ENCODE data around the gene GIPR.
"Not testable (repeated sequence)": the region's sequence is repeated elsewhere in the genome, so short reads cannot be mapped to it uniquely, and the experiment has no call there.

GIPR gene

DNA sequence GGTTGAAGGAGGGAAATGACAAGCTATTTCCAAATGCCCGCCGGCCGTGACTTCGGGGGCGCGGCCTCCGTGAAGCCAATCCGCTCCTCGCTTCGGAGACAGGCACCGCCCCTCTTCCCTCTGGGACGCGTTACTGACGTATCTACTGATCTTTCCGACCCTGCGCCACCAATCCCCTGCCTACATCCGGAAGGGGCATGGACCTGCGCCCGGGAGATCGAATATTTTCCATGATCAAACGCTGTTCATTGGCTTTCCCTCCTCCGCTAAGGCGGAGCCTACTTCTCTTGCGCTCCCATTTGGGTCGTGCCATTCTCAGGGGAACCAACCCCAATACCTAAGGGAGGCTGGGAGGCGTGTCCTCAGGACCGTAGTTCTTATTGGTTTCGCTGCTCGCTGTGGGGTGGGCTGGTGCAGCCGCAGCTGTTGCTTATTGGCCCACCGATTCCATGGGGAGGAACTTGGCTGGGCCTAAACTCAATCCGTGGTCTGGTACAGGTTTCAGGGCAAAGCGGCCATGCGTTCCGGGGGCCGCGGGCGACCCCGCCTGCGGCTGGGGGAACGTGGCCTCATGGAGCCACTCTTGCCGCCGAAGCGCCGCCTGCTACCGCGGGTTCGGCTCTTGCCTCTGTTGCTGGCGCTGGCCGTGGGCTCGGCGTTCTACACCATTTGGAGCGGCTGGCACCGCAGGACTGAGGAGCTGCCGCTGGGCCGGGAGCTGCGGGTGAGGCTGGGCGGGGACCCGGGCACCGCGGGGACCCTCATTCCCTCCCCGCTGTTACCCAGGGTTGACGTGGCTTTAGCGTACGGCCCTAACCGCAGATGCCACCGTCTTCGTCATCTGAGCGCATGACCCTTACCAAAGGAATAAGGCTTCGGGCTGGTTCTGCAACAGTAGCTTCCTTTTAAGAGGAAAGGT, 24.4 kb downstream of the GIPR start, which contains the start of gene QPCTL:
QPCTL (plus strand) TSS at position 480 of the 919 bp plus-strand sequence; CDS start at position 518, 38 bp downstream.
- peak; percentile 95 for DNase-seq

DNA sequence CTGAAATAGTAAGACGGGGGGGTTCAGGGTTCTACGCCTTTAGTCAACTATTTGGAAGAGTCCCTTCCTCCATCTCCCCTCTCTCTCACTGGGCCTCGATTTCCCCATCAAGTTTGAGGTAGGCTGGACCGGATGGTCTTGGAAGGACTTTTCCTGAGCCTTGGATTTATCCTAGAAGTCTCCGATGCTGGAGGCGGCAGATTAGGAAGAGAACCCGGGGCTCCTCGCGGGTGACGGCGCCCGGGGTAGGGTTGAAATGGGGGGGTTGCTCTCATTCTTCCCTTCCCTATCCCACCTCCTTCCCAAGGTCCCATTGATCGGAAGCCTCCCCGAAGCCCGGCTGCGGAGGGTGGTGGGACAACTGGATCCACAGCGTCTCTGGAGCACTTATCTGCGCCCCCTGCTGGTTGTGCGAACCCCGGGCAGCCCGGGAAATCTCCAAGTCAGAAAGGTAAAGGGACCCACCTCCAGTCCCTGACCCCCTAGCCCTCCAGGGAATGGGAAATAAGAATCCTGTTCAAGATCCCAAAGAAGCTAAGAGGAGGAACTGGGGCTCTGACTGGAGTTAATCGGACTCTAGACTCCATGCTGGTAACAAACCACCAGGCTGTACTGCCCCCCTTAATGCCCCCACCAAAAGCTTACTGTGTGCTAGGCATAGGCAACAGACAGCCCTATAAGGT, 25.2 kb downstream of the GIPR start:
- DNase-seq, result peak; percentile 62

DNA sequence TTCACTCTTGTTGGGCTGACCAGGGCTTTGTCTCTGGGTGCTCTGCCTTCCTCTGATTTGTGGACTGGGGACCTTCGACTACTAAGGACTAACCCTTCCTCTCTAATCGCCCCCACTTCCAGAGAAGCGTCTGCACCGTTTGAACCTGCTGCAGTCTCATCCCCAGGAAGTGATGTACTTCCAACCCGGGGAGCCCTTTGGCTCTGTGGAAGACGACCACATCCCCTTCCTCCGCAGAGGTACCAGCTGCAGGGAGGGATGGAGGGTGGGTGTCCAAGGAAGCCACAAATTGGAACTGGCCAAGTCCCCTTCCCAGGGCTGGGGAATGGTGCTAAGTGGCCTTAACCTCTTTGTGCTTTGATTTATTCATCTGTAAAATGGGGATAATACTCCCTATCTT, 33.7 kb downstream of the GIPR start:
- no peak for DNase-seq

DNA sequence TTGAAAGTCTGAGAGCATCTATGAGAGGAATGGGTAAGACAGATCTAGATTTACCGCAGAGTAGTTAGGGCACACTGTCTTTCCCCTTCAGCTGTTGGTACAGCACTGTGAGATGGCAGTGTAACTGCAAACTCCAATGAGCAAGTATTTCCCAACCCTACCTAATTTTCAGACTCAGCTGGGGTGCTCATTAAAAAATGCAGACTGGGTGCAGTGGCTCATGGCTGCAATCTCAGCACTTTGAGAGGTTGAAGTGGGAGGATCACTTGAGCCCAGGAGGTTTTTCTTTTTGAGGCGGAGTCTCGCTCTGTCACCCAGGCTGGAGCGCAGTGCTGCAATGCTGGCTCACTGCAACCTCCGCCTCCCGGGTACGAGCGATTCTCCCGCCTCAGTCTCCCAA, 37.1 kb downstream of the GIPR start:
- DNase-seq, result no peak

DNA sequence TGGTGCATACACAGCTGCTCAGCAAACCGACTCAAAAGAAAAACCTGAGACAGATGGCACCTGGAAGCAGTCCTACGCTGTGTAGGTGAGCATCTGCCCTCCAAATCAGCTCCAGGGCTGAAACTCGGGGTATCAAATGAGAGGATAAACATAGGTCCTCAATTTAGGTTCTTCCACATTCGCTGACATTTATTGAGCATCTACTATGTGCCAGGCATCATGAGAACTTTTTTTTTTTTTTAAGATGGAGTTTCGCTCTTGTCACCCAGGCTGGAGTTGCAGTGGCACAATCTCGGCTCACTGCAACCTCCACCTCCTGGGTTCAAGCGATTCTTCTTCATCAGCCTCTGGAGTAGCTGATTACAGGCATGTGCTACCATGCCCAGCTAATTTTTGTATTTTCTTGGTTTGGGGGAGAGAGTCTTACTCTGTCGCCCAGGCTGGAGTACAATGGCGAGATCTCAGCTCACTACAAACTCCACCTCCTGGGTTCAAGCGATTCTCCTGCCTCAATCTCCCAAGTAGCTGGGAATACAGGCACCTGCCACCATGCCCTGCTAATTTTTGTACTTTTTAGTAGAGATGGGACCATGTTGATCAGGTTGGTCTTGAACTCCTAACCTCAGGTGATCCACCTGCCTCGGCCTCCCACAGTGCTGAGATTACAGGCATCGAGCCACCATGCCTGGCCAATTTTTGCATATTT, 37.8 kb downstream of the GIPR start:
- DNase-seq, result no peak

DNA sequence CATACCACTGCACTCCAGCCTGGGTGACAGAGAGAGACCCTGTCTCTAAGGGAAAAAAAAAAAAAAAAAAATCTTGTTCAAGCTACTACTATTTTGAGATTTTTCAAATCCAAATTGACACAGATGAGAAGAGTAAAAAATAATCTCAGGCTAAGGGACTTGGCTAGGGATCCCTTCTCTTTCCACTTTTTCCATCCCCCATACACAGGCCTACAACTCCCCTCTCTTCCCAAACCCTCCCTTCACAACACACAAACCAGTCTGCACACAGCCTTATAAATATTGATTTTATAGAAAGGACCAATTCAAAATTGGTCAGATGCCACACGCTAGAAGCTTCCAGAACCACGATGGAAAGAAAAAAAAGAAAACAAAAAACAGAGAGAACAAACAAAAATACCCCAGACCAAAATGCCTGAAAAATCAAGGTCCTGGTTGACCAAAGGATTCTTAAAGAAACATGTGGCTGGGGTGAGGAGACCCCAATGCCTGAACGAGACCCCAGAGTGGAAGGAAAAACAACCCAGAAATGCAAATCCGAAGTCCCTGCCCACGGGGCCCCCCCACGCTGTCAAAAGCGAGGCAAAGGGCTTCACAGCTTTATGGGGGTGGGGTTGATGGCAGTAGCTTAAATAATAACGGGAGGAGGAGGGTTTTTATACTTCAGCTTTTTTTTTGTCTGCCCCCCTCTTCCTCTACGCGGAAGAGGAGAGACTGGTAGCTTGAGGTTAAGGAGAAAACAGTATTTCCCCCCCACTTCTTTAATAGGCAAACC, 42.5 kb downstream of the GIPR start:
- no peak for DNase-seq

DNA sequence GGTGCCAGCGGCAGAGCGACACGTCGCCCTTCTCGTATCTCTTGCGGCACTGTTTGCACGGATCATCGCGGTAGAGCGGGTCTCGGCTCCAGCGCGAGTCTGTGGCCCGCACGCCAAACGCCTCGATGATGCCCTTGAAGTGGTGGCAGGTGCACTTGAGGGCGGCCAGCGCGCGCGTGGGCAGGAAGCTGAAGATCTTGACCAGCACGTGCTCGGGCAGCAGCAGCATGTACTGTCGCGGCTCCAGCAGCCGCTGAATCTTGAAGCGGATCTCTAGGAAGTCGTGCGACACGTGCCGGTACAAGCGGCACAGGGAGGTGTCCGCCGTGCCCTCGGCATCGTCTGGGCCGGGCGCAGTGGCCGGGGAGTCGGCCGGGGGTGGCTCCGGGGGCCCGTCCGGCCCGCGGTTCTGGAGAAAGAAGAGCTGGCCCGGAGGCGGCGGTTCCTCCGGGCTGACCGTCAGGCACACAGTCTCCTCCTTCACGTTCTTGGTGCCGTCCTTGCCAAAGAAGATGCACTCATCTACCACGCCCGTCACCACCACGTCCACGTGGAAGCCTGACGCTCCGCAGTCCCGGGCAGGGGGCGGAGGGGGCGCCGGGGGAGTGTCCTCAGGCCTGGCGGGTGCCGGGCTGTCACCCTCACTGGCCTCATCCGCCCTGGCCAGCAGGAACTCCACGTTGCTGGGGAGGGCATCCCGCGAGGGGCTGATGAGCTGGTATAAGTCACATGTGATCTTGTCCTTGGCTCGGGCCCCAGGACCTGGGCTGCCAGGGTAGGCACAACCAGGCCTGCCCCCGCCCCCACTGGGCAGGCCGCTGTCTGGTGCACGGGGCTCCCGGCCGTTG, 44.1 kb downstream of the GIPR start:
- DNase-seq, result no peak

DNA sequence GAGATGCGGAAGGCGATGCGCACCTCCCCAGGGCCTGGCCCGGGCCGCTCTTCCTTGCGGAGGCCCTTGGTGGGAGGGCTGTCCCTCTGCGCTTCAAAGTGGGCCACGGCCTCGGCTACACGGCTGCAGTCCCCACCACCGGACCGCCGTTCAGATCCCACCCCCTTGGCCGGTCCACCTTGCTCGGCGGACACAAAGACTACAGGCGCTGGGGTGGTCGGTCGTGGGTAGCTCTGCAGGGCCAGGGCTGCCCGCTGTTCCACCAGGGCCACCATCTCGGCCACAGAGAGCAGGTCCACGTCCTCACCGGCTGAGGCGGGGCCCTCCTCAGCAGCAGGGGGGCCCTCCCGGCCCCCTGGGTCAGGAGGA, 44.7 kb downstream of the GIPR start:
- no peak for DNase-seq

DNA sequence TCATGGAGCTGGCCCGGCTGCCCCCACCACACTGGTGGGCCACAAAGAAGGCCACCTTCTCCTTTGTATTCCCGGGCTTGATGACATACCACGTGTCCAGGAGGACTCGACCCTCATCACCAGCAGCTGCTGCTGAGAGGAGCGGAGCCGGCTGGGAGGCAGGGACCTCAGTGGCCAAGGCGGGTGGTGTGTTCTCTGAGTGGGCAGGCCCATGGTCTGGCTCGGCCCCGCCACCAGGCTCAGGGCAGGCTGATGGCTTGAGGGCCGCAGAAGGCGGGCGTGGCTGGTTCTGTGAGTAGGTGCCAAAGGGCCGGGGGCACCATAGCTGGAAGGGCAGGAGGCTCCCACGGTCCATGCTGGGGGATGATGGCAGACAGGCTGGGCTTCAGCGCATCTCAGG, 45.1 kb downstream of the GIPR start:
- DNase-seq, result no peak

DNA sequence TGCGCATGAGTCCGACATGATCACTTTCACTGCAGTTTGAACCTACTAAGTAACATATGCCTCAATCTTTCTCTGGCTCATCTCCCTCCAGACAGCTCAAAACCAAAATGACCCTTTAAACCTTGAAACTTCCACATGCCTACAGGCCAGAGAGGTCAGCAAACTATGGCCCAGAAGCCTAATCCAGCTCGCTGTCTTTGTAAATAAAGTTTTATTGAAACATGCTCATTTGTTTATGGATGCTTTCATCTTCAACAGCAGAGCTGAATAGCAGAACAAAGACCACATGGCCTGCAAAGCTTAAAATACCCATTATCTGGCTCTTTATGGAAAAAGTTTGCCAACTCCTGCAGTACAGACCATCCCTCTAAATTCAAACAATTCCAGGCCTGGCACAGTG, 47.1 kb downstream of the GIPR start:
- DNase-seq, result no peak

DNA sequence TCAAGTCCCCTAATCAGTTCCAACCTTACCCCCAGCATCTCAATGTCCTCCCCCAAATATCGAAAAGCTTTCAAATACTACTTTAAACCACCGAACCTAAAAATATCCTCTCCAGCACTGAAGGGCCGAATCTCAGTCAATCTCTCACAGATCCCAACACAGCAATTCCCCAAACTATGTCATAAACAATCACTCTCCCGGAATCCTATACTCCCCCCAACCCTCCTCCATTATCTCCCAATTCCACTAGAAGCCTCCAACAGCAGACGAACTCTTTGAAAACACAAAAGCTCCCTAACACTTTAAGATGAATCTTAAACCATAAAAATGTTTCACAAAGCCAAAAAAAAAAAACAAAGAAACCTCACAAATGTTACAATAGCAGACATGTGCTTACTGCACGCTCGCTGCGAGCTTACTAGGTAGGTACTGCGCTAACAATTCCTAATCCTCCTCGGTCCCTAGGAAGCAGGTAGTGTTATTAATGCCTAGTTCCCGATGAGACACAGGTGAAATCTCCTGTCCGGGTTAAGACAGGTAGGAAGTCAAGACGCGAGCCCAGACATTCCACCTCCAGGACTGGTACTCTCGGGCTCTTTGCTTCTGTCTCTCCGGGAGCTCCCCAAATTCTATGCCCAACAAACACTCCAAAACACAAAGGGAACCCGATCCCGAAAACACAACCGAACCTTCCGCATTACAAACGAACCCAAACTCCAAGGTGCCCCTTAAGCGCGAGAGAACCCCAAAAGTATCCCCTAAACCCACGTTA, 48.5 kb downstream of the GIPR start:
- DNase-seq, result peak; percentile 11

DNA sequence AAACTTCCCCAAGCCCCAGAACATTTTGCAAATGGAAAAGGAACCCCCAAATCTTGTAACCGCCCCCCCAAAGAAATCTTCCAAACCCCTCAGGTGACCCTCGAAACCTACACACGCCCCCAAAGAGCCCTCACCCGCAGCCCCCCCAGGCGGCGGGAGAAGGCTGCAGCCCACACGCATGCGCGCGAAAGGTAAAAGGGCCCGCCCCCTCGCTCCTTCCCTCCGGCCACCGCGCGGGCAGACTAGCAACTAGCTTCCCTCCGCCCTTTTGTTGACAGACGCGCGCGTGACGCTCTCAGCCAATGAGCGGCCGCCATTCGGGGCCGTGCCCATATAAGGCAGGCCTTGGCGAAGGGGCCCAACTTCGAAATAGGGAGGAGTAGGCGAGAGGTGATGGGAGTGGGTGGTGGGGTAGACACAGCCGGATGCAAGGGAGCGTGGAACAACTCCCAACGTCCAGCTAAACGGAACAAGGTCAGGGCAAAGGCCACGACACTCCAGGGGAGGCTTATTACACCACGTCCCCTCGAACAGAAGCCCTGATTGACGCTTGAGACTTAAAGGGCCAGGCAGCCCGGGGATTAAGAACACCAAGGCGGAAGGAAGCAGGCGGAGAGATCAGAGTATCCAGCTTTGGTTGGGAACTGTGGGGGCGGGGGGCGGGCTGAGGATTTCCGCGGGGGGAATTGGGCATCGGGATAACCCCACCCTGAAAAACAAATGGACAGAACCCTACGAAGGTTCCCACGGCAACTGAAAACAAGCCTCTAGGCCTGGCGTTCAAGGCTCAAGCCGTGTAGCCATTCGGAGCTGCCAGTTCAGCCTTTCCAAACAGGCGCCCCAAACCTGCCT, 49.3 kb downstream of the GIPR start:
- DNase-seq, result peak; percentile 96

DNA sequence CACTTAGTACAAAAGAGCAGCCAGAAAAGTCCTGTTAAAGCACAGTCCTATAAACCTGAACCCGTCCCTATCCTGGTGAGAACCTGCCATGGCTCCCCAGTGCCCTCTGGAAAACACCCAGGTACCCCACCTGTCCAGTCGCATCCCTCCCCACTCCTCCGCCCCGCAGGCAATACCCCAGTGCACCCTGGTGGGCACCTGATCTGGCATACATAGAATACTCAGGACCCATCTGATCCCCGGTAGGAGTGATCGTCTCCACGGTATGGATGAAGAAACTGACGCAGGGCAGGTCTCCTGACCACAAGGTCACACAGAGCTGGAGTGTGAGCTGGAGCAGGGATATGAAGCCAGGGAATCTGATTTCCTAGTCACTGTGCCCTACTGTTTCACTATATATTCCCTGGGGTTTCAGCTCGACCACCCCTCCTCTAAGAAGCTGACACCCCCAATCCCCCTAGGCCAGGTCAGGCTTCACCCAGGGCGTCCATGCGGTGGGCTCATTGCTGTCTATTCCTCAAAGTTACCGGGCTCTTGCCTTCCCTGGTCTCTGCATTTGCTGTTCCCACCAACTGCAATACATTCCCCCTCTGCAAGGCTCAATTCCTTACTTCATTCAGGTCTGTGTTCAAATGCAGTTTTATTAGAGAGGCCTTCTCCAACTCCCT, 50.1 kb downstream of the GIPR start:
- DNase-seq, result no peak

DNA sequence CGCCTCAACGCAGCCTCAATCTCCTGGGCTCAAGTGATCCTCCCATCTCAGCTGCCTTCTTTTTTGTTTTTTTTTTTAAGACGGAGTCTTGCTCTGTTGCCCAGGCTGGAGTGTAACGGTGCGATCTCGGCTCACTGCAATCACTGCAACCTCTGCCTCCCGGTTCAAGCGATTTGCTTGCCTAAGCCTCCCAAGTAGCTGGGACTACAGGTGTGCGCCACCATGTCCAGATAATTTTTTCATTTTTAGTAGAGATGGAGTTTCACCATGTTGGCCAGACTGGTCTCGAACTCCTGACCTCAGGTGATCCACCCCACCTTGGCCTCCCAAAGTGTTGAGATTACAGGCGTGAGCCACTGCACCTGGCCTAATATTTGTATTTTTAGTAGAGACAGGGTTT, 52.0 kb downstream of the GIPR start:
- DNase-seq, result not testable (repeated sequence)

DNA sequence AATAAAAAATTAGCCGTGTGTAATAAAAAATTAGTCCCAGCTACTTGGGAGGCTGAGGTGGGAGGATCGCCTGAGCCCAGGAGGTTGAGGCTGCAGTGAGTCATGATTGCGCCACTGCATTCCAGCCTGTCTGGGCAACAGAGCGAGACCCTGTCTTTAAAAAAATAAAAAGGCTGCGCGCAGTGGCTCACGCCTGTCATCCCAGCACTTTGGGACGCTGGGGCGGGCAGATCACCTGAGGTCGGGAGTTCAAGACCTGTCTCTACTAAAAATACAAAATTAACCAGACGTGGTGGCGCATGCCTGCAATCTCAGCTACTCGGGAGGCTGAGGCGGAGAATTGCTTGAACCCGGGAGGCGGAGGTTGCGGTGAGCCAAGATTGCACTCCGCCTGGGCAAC, 60.7 kb downstream of the GIPR start:
- not testable (repeated sequence) for DNase-seq

DNA sequence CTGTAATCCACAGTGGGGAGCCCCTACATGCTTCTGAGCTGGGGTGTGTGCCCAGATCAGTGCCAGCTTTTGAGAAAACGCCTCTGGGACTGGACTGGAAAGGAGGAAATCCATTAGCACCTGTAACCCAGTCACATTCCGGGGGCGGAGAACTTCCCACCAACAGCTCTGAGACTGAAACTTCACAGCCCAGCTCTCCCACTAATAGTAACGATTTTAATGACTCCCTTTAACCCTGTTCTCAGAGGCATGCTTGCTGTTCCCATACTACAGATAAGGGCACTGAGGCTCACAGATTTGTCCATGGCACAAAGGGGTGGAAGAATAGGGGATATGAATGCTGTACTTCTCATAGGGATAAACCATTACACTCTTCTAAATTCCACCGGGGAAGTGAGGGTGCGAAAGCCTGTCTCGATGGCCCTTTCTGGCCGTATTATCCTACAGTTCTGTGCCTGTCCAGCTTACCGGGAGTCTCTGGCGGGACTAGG, 61.8 kb downstream of the GIPR start:
- DNase-seq, result no peak

DNA sequence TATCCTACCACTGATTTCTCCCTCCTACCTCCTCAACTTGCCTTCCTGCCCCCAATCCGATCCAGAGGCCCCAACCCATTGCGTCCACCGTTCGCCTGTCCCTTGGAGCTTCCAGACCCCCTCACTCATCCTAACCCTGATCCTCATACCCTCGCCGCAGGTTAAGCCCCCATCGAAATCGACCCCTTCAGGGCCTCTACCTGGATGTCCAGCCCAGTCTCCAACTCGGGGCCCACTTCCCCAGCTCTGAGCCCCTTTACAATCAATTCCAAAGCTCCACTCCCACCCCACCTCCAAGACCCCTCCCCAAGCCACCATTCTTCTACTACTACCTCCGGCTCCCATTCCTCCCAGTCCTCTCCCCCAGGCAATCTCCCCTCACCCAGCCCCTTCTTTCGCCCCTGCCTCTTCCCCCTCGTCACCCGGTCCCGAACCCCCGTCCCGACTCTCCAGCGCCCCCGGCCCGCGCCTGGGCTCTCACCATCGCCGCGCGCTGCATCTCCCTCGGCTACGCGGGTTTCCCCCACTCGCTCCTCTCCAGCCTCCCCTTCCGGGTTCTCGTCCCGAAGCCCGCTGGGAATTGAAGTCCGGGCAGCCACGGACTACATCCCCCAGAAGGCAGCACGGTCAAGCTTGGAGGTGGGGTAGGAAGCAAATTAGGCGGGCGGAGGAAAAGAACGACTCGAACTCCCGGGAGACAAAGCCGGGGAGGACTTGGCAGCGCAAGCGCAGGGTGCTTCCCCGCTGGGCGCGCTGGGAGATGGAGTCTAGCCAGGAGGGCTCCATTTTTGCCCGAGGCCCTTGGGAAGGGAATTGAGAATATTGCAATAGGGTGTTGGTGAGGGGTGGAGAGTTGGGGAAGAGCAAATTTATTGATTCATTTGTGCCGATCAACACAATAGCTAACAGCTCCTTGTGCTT, 62.6 kb downstream of the GIPR start, which contains the start of gene FBXO46:
FBXO46 (minus strand) TSS at position 529 of the 921 bp plus-strand sequence. CDS start 17,401 bp downstream, outside the sequence.
- DNase-seq, result peak; percentile 88

Data from activated effector memory CD4-positive, alpha-beta T cell treated with Interleukin-2 at 50 U/mL for 16 hours (primary cell).